T-helper 22 cell (primary cell): Measurements from ENCODE around the gene ANO10.

ENCODE experiments used
- DNase-seq: peaks from one replicate; pipeline ENCODE4 v3.0.0-alpha.2; 2020; ENCODE audit warnings: low read depth

Gene ANO10

DNA sequence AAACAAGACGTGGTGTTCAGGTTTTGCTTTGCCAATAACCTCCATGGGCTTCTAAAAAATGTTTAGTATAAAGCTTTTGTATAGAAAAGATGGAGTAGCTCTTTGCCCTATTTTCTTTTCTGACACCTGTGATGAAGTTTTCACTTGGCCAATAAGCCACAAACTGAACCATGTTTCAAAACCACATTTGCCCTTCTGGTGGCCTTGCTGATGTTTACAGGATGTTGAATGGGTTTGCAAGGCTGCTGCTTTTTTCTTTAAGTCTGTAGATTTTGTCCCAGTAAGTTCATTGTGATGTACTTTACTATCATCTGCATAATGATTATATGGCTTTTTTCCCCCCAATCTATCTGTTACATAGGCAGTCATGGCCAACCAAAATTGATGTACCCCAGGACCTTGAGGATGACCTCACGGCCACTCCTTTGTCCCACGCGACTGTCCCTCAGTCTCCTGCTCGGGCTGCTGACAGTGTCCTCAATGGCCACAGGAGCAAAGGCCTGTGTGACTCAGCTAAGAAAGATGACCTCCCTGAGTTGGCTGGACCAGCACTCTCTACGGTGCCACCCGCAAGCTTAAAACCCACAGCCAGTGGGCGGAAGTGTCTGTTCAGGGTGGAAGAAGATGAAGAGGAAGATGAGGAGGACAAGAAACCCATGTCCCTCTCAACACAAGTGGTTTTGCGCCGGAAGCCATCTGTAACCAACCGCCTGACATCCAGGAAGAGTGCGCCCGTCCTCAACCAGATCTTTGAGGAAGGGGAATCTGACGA is 274.6 kb downstream of the ANO10 start:
- DNase-seq: no peak

DNA sequence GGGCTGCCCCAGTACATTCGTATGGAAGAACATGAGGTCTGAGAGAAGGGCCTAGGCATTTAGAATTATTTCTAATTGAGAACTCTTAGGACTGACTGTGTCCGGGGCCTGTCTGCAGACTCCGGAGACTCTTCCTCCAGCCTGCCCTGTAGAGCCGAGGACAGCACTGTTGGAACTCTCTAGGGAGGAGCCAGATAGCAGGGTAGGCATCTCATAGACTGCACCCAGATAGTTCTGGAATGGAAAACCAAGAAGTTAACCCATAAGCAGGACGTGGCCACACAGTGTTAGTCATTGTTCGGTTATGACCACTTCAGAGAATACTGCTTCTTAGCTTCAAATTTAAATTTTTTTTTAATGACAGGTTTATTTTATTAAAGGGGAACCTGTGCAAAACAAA is 275.9 kb downstream of the ANO10 start:
- DNase-seq: no peak

DNA sequence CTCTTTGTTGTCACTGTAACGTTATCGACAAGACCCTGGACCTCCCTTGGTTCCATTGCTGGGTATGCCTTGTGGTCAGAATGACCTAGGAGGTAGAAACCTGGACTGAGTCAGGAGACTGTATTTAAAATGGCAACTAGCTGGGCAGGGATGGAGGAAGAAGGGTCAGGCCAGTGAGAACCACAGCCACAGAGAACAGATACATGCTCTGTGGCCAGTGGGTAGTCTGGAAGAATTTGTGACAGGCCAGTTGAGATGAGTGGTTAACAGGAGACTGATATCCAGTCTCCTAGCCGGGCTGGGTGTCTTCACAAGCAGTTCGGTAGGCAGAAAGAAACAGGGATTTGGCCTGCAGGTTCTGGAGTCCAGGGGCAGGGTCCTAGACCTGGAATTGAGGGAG is 276.6 kb downstream of the ANO10 start:
- DNase-seq: no peak

DNA sequence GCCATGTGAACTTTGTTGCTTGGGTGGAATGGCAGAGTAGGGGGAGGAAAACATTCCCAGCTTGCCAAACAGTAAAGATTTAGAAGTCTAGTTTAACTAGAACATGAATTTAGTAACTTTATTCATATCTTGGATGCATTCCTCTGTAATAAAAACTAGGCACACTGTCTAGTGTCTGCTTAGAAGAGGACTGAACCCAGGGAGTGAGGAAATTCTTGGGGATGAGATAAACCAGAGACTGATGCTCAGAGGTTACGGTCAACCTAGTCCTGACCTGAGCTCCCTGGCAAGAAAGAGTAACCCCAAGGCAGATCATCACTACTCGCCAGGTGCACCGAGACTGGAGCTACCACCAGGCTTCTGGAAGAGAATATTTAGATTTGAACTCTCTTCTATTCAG is 277.3 kb downstream of the ANO10 start:
- no peak for DNase-seq

DNA sequence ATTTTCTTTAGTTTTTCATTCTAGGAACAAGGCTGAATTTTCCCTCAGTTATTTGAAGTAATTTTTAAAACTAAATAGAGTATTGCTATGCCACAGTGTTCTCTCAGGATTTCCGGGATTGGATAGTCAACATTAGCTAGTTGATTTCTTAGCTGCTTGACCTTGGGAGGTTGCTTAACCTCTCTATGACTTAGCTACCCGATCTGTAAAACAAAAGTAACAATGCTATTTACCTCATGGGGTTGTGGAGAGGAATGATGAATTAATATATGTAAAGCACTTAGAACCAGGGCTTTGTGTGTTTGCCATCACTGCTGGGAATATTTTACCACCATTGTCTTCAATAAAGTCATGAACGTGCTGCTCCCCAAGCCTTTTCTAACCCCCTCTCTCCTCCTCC is 278.0 kb downstream of the ANO10 start:
- DNase-seq: no peak

DNA sequence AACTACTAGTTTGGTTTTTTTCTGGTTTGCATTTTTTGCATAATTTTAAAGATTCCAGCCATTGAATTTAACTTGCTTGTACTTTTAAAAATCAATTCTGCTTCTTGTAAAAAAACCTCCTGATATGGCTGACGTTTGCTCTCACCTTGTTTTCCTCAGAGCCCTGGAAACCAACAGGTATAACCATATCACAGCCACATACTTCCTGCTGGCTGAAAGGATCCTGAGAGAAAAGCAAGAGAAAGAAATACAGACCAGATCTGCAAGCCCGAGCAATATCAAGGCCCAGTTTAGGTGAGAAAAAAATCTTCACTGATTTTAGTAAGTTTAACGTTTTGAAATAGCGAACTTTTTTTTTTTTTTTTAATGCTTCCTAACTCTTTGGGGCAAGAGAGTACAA is 278.6 kb downstream of the ANO10 start:
- no peak for DNase-seq

DNA sequence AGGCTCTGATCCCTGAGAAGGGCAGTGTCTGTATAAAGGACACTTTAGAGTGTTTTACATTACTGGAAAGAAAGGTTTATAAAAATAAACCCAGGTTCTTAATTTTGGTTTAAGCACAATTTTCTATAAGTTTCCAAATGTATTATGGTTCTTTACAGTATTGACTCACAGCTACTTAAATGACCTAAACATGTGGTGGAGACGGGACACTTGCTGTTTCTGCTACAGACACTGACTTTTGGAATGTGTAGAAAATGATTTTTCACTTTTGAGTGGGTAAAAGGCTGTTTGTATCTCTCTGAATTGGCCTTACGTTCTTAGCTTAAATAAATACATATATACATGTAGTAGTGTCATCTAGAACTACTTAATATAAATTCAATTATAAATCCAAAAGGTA is 280.0 kb downstream of the ANO10 start:
- DNase-seq: no peak

DNA sequence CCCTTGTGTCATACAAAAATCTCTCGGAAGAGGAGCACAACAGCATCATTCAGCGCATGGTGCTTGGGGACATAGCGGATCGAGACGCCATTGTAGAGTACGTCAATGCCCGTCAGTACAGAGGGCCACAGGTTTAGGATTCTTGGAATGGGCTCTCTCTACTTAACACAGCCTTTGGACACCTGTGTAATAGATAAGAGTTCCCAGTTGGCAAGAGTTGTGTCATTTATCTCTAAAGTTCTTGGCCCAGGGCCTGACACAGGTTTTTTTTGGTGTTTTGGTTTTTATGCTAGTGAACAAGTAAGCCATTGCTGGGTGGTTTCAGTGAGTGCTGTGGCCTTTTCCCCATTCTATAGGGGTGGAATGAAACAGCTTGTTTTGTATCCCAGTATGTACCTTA is 281.4 kb downstream of the ANO10 start:
- DNase-seq: no peak

DNA sequence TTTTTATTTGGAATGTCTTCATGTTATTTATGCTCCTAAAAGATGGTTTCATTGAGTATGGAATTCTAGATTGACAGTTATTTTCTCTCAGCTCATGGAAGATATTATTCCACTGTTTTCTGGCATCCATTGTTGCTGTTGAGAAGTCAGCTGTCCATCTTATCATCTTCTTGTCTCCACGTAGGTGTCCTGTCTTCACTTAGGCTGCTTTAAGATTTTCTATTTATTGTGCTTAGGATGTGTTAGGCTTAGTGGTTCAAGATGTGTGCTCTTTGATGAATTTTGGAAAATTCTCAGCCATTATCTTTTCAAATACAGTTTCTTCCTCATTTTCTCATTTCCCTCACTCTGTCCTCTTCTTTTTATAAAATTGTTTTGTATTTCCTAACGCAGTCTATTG is 283.5 kb downstream of the ANO10 start:
- DNase-seq: no peak

DNA sequence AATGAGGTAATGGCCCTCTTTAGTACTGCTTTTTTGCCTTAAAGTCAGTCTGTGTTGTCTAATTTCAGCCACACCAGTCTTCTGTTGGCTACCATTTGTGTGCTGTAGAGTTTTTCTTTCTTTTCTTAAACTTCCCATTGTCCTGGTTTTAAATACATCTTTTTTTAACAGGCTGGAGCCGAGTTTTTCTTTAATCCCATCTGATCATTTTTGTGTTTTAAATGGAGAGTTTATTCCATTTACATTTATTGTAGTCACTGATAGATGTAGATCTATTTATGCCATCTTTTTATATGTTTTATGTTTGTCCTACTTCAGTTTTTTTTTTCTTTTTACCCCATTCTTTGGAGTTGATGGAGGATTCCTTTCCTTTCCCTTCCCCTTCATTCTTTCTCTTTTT is 286.0 kb downstream of the ANO10 start:
- DNase-seq: no peak

DNA sequence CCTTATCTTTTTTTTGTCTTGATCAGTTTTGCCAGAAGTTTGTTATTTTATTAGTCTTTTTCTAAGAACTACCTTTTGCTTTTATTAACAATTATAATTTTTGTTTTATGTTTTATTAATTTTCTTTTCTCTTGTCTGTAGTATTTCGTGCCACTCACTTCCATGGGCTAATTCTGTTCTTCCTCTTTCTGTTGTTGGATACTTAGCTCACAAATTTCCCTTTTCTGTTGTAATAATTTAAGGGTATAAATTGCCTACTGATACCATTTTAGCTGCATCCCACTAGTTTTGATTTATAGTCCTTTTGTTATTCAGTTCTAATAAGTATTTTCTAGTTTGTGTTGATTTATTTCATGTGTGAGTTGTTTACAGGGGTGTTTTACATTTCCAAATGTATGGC is 286.8 kb downstream of the ANO10 start:
- DNase-seq: no peak

DNA sequence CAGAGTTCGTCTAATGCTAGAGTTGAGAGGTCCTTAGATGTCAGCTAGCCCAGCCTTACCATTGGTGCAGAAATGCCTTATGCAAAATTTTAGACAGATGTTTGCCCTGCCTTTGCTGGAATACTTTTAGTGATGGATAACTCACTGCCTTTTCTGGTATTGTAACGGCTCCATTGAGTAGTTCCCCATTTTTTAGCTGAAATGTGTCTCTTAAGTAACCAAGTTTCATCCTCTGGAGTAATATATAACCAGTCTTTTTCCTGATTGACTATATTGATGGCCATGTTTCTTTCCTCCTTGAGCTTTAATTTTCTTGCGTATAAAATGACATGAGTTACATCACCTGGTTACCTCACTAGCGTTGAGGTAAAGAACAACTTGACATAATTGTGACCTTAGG is 290.4 kb downstream of the ANO10 start:
- no peak for DNase-seq

DNA sequence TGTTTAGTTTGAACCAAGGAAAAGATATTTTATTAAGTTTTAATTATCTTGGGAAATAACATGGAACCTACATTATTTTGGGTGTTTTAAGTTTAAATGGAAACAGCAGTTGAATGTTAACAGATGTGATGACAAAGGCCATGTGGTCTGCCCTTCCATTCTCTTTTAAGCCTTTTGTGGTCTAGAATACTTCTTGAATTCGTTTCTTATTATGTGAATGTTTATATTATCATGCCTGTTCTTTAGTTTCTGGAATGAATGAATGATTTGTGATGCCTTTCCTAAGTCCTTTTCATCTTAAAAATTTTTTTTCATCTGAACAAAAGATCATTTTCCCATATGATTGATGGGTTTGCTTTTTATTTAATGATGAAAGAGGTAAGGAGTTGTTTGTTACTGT is 290.8 kb downstream of the ANO10 start:
- DNase-seq: no peak

DNA sequence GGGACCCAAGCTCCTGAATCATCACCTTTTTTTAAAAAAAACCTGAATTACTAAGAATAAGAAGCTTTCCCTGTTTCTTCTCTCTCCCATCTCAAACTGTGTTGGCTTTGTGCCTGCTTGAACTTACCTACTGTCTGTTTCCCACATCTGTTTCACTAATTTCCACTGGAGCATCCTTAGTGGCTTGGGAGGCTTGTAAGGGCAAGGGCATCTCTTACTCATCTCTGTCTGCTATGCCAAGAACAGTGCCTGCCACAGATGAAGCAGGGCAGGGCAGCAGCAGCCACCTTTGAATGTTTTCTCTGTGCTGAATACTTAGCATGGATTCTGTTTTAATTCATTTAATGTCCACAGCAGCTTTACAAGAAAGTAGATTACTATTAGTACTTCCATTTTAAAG is 293.2 kb downstream of the ANO10 start:
- DNase-seq: no peak

DNA sequence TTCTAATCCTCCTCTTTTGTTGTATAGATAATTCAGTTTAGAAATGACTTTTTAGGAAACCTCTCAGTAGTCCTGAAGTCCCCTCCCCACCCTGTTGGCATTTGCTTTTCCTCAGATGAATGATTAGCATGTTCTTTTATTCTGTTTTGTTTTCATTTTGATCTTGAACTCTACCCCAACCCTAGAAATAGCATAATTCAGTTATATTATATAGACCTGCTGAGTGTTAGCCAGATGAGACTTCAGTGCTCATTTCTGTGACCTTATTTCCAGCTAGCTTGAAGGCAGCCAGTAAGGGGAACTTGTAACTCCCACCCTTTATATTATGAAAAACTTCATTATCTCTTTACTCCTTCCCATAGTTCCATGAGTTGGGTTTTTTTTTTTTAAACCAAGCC is 294.2 kb downstream of the ANO10 start:
- DNase-seq: no peak

DNA sequence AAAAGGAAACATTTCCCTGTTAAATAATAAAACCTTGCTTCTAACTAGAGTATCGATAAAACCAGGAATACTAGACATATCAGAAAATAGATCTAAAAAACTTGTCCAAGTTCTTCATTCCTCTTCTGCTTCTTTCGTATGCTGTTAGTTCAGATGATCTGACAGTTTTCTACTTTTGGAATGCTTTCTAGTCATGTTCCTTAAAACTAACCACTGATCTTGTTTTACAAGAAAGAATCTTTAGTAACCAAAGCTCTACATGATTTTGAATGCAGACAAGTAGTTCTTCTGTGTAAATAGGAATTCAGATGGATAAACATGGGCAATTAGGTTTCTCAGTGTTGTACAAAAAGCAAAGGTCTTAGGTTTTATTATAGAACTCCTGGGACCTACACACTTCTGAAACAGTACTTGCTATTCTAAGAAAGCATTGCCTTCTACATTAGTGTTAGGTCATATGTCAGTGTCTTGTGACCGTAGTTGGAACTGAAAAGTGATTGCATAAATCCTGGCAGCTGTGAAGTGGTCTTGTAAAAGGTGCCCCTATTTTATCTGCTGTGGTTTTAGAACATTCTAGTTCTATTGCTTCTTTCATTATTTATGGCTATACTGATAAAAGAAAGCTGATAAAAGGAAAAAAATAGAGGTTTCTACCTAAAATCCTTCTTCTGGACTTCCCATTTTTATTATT is 294.8 kb downstream of the ANO10 start:
- DNase-seq: no peak

DNA sequence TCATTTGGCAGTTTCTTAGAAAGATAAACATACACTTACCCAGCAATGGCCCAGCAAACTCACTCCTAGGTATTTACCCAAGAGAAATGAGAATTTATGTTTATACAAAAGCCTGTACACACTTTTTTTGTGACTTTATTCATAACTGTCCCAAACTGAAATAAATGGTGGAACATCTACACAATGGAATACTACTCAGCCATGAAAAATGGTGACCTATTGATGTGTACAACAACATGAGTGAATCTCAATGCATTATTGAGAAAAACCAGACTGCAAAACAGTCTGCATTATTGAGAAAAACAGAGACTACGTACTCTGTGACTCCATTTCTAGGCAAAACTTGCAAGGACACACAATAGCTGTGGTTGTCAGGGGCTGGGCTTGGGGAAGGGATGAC is 298.3 kb downstream of the ANO10 start:
- no peak for DNase-seq

DNA sequence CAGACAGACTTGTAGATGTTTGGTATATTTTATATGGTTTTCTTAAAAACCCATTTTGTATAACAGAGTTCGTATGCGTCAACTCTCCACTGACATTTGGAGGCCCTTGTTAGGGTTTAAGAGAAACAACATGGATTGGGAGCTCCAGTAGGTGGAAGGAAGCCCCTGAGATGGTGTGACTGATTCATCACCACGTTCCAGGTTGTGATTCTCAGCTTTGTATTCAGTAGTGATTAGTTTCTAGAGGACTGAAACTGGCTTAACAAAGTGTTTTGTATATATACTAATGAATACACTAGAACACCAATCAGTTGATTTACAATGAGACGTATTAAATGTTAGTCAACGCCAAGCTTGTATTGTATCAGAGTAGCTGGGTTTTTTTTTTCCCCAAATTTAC is 301.5 kb downstream of the ANO10 start:
- DNase-seq: no peak

DNA sequence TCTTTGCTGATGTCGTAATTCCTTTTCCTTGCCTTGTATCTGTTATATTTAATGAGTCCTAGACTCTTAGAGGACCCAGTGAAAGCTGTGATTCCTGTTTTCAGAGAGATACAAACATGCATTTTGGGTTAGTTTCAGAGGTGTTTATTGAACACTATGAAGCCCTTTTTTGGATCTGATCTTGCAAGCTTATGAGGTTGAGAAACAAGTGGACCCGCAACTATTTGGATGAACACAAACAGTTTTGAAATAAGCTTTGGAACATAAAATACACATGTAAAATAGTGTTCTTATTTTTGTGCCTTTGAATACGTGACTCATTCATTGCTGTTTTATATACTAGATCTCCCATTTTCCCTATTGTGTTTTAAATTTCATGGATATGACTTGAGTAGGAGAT is 302.0 kb downstream of the ANO10 start:
- no peak for DNase-seq

DNA sequence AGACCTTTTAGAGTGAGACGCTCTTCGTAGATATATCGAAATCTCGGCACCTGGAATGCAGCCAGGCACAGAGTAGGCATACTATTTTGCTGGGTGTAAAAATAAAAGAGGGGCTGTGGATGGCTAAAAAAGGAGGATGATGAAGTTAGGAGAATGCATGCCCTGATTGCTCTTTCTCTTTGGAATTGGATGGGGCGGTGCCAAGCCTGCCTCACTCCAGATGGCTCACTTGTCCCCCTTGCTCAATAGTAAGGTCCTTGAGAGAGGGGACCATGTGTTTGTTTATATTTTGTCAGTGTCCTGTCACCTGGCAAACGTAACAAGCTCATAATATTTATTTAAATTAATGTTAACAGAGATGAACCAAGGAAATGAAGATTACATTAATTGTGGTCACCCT is 302.4 kb downstream of the ANO10 start:
- no peak for DNase-seq

DNA sequence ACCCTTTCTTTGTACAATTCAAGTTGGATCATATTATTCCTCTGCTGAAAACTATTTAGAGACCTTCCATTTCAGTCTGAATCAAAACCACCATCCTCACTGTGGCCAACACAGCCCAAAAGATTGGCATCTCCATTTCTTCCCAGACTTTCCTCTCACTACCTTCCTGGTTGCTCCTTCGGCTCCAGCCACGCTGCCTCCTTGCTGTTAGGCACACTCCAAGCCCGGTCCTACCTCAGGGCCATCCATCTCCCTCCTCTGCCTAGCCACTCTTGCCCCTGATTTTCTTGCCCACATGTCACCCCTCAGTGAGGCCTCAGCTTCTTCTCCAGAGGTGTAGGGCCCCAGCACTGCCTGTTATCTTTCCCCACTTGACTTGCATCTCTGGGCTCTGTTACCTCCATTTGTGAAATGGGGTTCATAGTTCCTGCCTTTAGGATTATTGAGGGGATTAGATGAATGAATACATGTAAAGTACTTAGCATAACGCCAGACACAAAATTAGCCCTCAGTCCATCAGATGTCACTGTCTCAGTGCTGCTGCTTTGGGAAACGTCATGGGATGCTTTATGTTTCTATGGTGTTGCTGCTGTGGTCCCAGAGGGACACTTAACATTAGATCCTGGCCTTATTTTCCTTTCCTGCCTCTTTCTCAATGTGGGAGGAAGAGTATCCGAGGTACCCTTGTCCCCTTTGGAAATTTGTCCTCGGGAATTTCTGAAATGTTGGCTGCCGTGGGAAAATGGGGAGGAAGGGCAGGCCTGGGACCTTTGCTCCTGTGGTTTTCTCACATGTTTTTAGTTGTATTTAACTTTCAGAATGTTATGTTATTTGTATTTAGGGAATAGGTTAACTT is 304.1 kb downstream of the ANO10 start:
- DNase-seq: no peak

DNA sequence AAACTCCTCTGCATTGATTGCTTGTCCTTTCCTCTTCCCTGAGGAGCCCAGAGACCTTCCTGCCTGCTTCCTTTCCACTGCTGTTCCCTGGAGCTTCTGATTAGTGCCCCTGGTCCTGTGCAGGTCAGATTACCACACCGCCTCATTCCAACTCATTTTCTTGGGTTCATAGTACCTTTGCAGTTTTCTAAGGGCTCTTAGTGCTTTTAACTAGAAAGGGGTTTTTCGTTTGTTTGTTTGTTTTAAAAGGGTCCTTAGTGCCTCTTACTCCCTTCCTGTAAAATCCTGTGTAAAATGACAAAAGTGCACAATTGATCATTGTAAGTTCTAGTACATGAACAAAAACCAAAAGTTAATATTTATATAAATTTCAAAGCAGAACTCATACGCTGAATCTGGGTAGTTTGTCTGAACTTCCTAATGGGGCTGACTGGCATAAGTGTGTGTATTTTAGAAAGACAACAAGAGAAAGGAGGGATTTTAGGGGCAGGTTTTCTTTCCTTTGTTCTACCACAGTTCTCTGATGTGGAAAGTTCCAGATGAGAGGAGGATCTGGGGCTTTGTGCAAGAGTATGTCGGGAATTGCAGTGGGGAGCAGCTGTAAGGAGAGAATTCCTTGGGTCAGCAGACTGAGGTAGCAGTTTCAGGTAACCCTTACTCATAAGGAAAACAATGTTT is 304.9 kb downstream of the ANO10 start:
- DNase-seq: no peak
